ENCODE data around the gene ABCC5.
"Not testable (repeated sequence)": the region's sequence is repeated elsewhere in the genome, so short reads cannot be mapped to it uniquely, and the experiment has no call there.

ABCC5 gene

GRCh38 chr3:183885766-183886165 is 131.9 kb downstream of the ABCC5 start:
- DNase-seq (ENCODE audit: low read depth) = no peak

DNA sequence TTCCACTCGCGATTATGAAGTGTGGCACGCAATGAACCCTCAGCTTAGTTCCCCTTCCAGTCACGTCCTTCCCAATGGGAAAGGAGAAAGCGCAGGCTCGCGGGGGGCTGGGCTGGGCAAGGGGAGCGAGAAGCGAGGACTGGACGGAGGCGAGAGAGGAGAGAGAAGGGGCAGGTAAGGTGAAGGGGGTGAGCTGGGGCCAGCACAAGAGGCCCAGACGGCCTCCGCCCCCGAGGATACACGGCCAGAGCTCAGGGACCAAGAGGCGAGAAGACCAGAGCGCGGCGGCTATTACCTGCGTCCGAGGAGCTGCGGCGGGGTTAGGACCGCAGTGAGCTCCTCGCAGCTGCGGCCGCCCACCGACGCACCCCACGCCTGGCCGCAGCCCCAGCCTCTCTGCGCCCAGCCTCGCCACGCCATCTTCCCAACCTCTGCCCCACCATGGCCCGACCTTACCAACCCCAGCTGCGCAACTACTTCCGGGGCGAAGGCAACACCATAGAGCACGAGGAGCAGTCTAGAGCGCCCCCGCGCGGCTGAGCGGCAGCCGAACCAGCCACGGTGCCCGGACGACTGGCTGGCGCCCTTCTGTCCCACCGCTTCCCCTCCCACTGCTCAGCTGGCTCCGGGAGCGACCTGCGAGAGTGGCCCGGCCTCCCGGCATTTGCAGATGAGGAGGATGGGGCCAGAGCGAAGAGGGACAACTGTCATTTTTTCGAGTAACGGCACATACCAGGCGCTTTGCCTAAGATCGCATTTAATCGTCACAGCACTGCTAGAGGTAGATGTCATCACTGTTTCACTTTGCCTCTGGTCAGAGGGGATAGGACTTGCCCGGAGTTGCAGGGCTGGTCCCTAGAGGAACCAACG is 133.0 kb downstream of the ABCC5 start, which contains the start of gene PARL:
Gene PARL, minus strand, starts transcription at position 454 of the 870 bp plus-strand sequence. Its CDS starts 34 bp downstream, at position 420.
- peak; percentile 83 for DNase-seq (ENCODE audit: low read depth)

DNA sequence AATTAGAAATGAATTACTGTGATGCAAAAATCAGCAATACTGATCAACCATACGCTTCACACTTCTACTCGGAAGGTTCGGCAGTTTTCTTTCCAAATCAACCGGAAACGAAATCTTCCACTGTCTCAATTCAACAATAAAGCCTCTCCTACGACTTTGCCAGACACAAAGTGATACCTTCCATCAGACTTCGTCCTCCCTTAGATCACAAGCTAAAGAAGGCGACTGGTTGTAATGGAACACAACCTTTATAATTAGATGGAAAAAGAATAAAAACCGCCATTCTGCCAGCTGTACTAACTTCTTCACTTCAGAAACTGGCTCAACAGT is 133.6 kb downstream of the ABCC5 start:
- DNase-seq (ENCODE audit: low read depth) = no peak

GRCh38 chr3:183883291-183884096 is 134.2 kb downstream of the ABCC5 start:
- DNase-seq (ENCODE audit: low read depth) = no peak

DNA sequence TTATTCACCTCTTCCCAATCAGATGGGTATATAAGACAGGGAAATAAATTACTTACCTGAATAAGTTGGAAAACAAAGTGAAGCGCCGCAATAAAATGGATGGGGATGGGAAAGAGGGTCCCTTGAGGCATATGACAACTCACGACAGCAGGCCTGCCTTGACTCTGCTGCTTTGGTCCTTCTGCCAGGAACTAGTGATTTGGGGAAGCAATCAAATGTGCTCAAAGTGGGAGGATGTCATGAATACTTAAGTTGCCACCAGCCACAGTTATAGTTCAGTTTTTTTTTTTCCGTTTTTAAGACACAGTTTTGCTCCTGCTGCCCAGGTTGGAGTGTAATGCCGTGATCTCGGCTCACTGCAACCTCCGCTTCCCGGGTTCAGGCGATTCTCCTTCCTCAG is 137.6 kb downstream of the ABCC5 start:
- DNase-seq (ENCODE audit: low read depth) = no peak

GRCh38 chr3:183879243-183879642 is 138.4 kb downstream of the ABCC5 start:
- no peak for DNase-seq (ENCODE audit: low read depth)

- no peak for DNase-seq (ENCODE audit: low read depth)
Measured at GRCh38 chr3:183878071-183878470, 139.6 kb downstream of the ABCC5 start.

- not testable (repeated sequence) for DNase-seq (ENCODE audit: low read depth)
Measured at GRCh38 chr3:183877227-183877626, 140.5 kb downstream of the ABCC5 start.

GRCh38 chr3:183875411-183875810 is 142.3 kb downstream of the ABCC5 start:
- no peak for DNase-seq (ENCODE audit: low read depth)

GRCh38 chr3:183873914-183874313 is 143.8 kb downstream of the ABCC5 start:
- no peak for DNase-seq (ENCODE audit: low read depth)

- DNase-seq (ENCODE audit: low read depth) = no peak
Measured at GRCh38 chr3:183871541-183871940, 146.1 kb downstream of the ABCC5 start.

DNA sequence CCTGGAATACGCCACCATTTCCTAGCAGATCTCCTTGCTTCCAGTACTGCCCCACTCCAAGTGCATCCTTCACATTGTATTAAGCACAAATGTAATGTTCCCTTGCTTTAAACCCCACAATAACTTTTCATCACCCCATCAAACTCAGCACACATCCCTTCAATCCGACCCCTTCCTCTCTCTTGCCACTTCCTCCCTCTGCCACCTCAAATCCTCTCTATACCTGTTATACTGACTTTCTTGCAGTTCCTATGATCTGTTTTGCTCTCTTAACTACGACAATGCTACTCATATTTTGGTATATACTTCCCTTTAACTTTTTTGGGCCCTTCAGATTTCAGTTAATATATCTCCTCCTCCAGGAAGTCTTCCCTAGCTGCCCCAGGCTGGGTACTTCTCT is 147.1 kb downstream of the ABCC5 start:
- no peak for DNase-seq (ENCODE audit: low read depth)

All from stromal cell of bone marrow (primary cell).